HG03378 (cell line): ENCODE measurements around the gene KRTAP4-11.
"Not testable (repeated sequence)": the region's sequence is repeated elsewhere in the genome, so short reads cannot be mapped to it uniquely, and the experiment has no call there.

Source experiments
- ATAC-seq: cut with Tn5 transposase; IDR thresholded peaks from one replicate; pipeline ENCODE4 v1.9.1; 2021; ENCODE audit warnings: mild to moderate bottlenecking, moderate library complexity; ENCODE audit not compliant: unreplicated experiment

The KRTAP4-11 gene

GRCh38 chr17:41125064-41125463 is 6.9 kb upstream of the KRTAP4-11 start:
- ATAC-seq, result no peak

- ATAC-seq, result not testable (repeated sequence)
Observed at GRCh38 chr17:41123991-41124371, 5.8 kb upstream of the KRTAP4-11 start, which contains the start of gene KRTAP4-12. KRTAP4-12 (minus strand) TSS chr17:41124182; CDS start chr17:41124122, 60 bp downstream.

GRCh38 chr17:41123292-41123990 is 5.3 kb upstream of the KRTAP4-11 start:
- not testable (repeated sequence) for ATAC-seq

GRCh38 chr17:41121742-41122141 is 3.6 kb upstream of the KRTAP4-11 start:
- no peak for ATAC-seq

- ATAC-seq, result not testable (repeated sequence)
Observed at GRCh38 chr17:41119696-41120690, 1.8 kb upstream of the KRTAP4-11 start.

- no peak for ATAC-seq
Observed at GRCh38 chr17:41118721-41119120, 548 bp upstream of the KRTAP4-11 start.

- no peak for ATAC-seq
Observed at GRCh38 chr17:41116297-41116696, 1.9 kb downstream of the KRTAP4-11 start.

GRCh38 chr17:41111151-41111885 is 6.9 kb downstream of the KRTAP4-11 start:
- ATAC-seq, result no peak

GRCh38 chr17:41108728-41109386 is 9.3 kb downstream of the KRTAP4-11 start:
- ATAC-seq, result not testable (repeated sequence)

GRCh38 chr17:41107941-41108450 is 10.2 kb downstream of the KRTAP4-11 start:
- no peak for ATAC-seq

- ATAC-seq, result not testable (repeated sequence)
Observed at GRCh38 chr17:41105347-41105746, 12.8 kb downstream of the KRTAP4-11 start, which contains the start of gene KRTAP4-9. KRTAP4-9 (plus strand) TSS chr17:41105389; CDS start chr17:41105389, 0 bp downstream.

- not testable (repeated sequence) for ATAC-seq
Observed at GRCh38 chr17:41104386-41105038, 13.7 kb downstream of the KRTAP4-11 start.

- no peak for ATAC-seq
Observed at GRCh38 chr17:41103896-41104295, 14.3 kb downstream of the KRTAP4-11 start.

GRCh38 chr17:41101586-41102259 is 16.4 kb downstream of the KRTAP4-11 start, which contains the start of gene KRTAP4-16:
KRTAP4-16 (minus strand) TSS chr17:41102209; CDS start chr17:41102209, 0 bp downstream.
- no peak for ATAC-seq

- ATAC-seq, result not testable (repeated sequence)
Observed at GRCh38 chr17:41099682-41100480, 18.3 kb downstream of the KRTAP4-11 start.

GRCh38 chr17:41098481-41098880 is 19.7 kb downstream of the KRTAP4-11 start:
- no peak for ATAC-seq

GRCh38 chr17:41098042-41098441 is 20.1 kb downstream of the KRTAP4-11 start, which contains the start of gene KRTAP4-8:
KRTAP4-8 (minus strand) TSS chr17:41098142; CDS start chr17:41098084, 58 bp downstream.
- ATAC-seq, result no peak

GRCh38 chr17:41096055-41096454 is 22.1 kb downstream of the KRTAP4-11 start:
- ATAC-seq, result no peak
